Measurements from ENCODE around the gene SCT.

Gene SCT

GRCh38 chr11:607971-608659 lies 18.9 kb downstream of the SCT start:
- Histone ChIP-seq H3K4me3 (ENCODE audit: low read depth, low read length) (no peak overlapping the region), H3K27ac (no peak overlapping the region), H3K27me3 (replicated peaks) (no peaks in the 10 kb centered on the region), H3K36me3 (replicated peaks) (peaks cover 86% of the 10 kb centered on the region)
- DNase-seq = no peak
- in situ Hi-C loops (cut with HindIII; ENCODE audit: low pct_ligation_motif_present, low sequenced_read_pairs) = no loop called here
- no peak for TF ChIP-seq CTCF (IDR thresholded peaks at IDR 0.05; ENCODE audit: low read depth, low read length, missing control alignments)

GRCh38 chr11:607020-607780 lies 19.8 kb downstream of the SCT start:
- Histone ChIP-seq H3K27me3 (replicated peaks) (no peaks in the 10 kb centered on the region), H3K4me3 (ENCODE audit: low read depth, low read length) (no peak overlapping the region), H3K27ac (no peak overlapping the region), H3K36me3 (replicated peaks) (peaks cover 82% of the 10 kb centered on the region)
- DNase-seq = no peak
- TF ChIP-seq CTCF (IDR thresholded peaks at IDR 0.05; ENCODE audit: low read depth, low read length, missing control alignments) = no peak
- in situ Hi-C loops (cut with HindIII; ENCODE audit: low pct_ligation_motif_present, low sequenced_read_pairs) = no loop called here

DNA sequence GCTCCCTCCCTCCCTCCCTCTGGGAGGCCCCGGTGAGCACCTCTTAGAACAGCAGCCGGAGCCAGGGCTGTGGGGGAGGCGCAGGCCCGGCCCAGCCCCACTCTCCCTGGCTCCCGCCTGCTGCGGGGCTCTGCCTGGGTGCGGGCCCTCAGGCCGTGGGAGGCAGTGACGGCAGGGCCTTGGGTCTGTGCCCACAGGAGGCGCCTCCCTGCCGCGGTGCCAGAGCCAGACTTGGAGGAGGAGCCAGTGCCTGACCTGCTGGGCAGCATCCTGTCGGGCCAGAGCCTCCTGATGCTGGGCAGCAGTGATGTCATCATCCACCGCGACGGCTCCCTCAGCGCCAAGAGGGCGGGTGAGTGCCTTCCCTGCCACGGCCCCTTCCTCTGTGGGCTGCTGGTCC lies 20.7 kb downstream of the SCT start:
- no peak for DNase-seq
- Histone ChIP-seq H3K27ac (no peak overlapping the region), H3K36me3 (replicated peaks) (peaks cover 81% of the 10 kb centered on the region), H3K4me3 (ENCODE audit: low read depth, low read length) (no peak overlapping the region), H3K27me3 (replicated peaks) (no peaks in the 10 kb centered on the region)
- in situ Hi-C loops (cut with HindIII; ENCODE audit: low pct_ligation_motif_present, low sequenced_read_pairs) = no loop called here
- no peak for TF ChIP-seq CTCF (IDR thresholded peaks at IDR 0.05; ENCODE audit: low read depth, low read length, missing control alignments)

- DNase-seq = no peak
- TF ChIP-seq CTCF (IDR thresholded peaks at IDR 0.05; ENCODE audit: low read depth, low read length, missing control alignments) = no peak
- Histone ChIP-seq H3K4me3 (ENCODE audit: low read depth, low read length) (no peak overlapping the region), H3K27me3 (replicated peaks) (no peaks in the 10 kb centered on the region), H3K27ac (no peak overlapping the region), H3K36me3 (replicated peaks) (peaks cover 80% of the 10 kb centered on the region)
- in situ Hi-C loops (cut with HindIII; ENCODE audit: low pct_ligation_motif_present, low sequenced_read_pairs) = no loop called here
Observed at GRCh38 chr11:605286-606129, 21.5 kb downstream of the SCT start.

GRCh38 chr11:603154-603553 lies 23.8 kb downstream of the SCT start:
- Histone ChIP-seq H3K27ac (no peak overlapping the region), H3K27me3 (replicated peaks) (no peaks in the 10 kb centered on the region), H3K4me3 (ENCODE audit: low read depth, low read length) (no peak overlapping the region), H3K36me3 (replicated peaks) (peaks cover 77% of the 10 kb centered on the region)
- in situ Hi-C loops (cut with HindIII; ENCODE audit: low pct_ligation_motif_present, low sequenced_read_pairs) = no loop called here
- DNase-seq = no peak
- TF ChIP-seq CTCF (IDR thresholded peaks at IDR 0.05; ENCODE audit: low read depth, low read length, missing control alignments) = no peak
